ENCODE data around the gene GSPT2.

GSPT2 gene

DNA sequence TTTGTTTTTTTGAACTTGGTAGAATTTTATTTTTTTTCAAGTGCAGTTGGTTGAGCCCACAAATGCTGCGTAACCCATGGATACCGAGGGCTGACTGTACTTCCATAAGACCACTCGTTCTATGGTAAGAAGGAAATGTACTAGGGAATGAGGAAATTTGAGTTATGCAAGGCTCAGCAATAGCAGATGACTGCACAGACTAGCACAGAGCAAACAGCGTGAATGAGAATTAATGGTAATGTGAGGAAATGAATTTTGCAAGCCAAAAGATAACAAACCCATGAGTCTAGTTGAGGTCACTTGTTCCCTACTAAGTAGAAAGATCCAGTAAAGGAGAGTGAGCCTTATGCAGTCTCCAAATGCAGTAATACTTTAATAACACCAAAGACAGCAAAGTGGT is 17.4 kb downstream of the GSPT2 start:
- H3K36me3 ChIP-seq (ENCODE audit: insufficient read depth, low read length) = no peaks in the 10 kb centered on the region
- H3K9me3 ChIP-seq (ENCODE audit: low read length) = no peaks in the 10 kb centered on the region
- H3K4me3 ChIP-seq (ENCODE audit: low read depth in 1 of 2, low read length in 2 of 2) = no peak overlapping the region
- no peak overlapping the region for H3K27ac ChIP-seq (ENCODE audit: low read depth, low read length)
- H3K27me3 ChIP-seq (ENCODE audit: control insufficient read depth in 1 of 2, insufficient read depth in 2 of 2, low read length in 2 of 2) = peaks cover 4% of the 10 kb centered on the region in 2 donors
- no peak overlapping the region for H3K9ac ChIP-seq (ENCODE audit: low read length)
- no peaks in the 10 kb centered on the region for H3K4me1 ChIP-seq (ENCODE audit: insufficient read depth, low read length)

- H3K27me3 ChIP-seq (ENCODE audit: control insufficient read depth in 1 of 2, insufficient read depth in 2 of 2, low read length in 2 of 2) = peaks cover 0 to 4% of the 10 kb centered on the region in 2 donors
- no peak overlapping the region for H3K27ac ChIP-seq (ENCODE audit: low read depth, low read length)
- no peaks in the 10 kb centered on the region for H3K4me1 ChIP-seq (ENCODE audit: insufficient read depth, low read length)
- H3K36me3 ChIP-seq (ENCODE audit: insufficient read depth, low read length) = no peaks in the 10 kb centered on the region
- no peak overlapping the region for H3K4me3 ChIP-seq (ENCODE audit: low read depth in 1 of 2, low read length in 2 of 2)
- H3K9ac ChIP-seq (ENCODE audit: low read length) = no peak overlapping the region
- peaks cover 4% of the 10 kb centered on the region for H3K9me3 ChIP-seq (ENCODE audit: low read length)
These were observed 23.3 kb downstream of the GSPT2 start for GRCh38 chrX:51766546-51766945.

- H3K9ac ChIP-seq (ENCODE audit: low read length) = no peak overlapping the region
- H3K4me3 ChIP-seq (ENCODE audit: low read depth in 1 of 2, low read length in 2 of 2) = no peak overlapping the region
- no peaks in the 10 kb centered on the region for H3K27me3 ChIP-seq (ENCODE audit: control insufficient read depth in 1 of 2, insufficient read depth in 2 of 2, low read length in 2 of 2)
- H3K36me3 ChIP-seq (ENCODE audit: insufficient read depth, low read length) = no peaks in the 10 kb centered on the region
- no peaks in the 10 kb centered on the region for H3K9me3 ChIP-seq (ENCODE audit: low read length)
- H3K4me1 ChIP-seq (ENCODE audit: insufficient read depth, low read length) = no peaks in the 10 kb centered on the region
- H3K27ac ChIP-seq (ENCODE audit: low read depth, low read length) = no peak overlapping the region
These were observed 33.6 kb downstream of the GSPT2 start for GRCh38 chrX:51776851-51777250.

- Histone ChIP-seq H3K9me3 (ENCODE audit: low read length) (no peaks in the 10 kb centered on the region), H3K27ac (ENCODE audit: low read depth, low read length) (no peak overlapping the region), H3K9ac (ENCODE audit: low read length) (no peak overlapping the region), H3K36me3 (ENCODE audit: insufficient read depth, low read length) (no peaks in the 10 kb centered on the region), H3K4me1 (ENCODE audit: insufficient read depth, low read length) (no peaks in the 10 kb centered on the region), H3K27me3 (ENCODE audit: control insufficient read depth in 1 of 2, insufficient read depth in 2 of 2, low read length in 2 of 2) (no peaks in the 10 kb centered on the region), H3K4me3 (ENCODE audit: low read depth in 1 of 2, low read length in 2 of 2) (no peak overlapping the region)
These were observed 36.1 kb downstream of the GSPT2 start for GRCh38 chrX:51779306-51779705.

DNA sequence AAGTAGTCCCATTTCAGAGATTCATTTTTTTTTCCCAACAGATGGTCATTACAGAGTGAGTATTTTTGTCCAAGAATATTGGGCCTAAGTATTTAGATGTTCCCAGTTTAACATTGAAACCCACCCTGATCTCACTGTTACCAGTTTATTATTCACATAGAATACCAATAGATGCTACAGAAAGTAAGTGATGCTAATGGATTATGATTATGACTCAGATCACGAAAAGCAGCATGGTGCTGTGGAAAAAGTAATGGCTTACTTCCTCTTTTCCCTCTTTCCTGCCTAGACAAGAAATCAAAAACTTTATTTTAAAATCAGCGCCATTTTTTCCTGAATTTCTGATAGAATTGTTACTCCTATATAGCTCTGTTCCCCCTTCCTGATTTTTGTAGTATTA is 51.9 kb downstream of the GSPT2 start:
- Histone ChIP-seq H3K9ac (ENCODE audit: low read length) (no peak overlapping the region), H3K4me1 (ENCODE audit: insufficient read depth, low read length) (no peaks in the 10 kb centered on the region), H3K27ac (ENCODE audit: low read depth, low read length) (no peak overlapping the region), H3K36me3 (ENCODE audit: insufficient read depth, low read length) (no peaks in the 10 kb centered on the region), H3K27me3 (ENCODE audit: control insufficient read depth in 1 of 2, insufficient read depth in 2 of 2, low read length in 2 of 2) (no peaks in the 10 kb centered on the region), H3K9me3 (ENCODE audit: low read length) (no peaks in the 10 kb centered on the region), H3K4me3 (ENCODE audit: low read depth in 1 of 2, low read length in 2 of 2) (no peak overlapping the region)

Data from muscle layer of colon (tissue), 2 donors.